C4-2B (cell line): ENCODE measurements around the gene SOWAHB.

ENCODE experiments used
- H3K27ac ChIP-seq: fragments of 450-650 bp; 2 replicates; pipeline ENCODE4 v1.5.1; 2017
- ZFX ChIP-seq: fragments of 450-650 bp; IDR thresholded peaks from 2 replicates; pipeline ENCODE4 v1.6.1; 2017
- TF ChIP-seq, protein P1 (sequence below): fragments of 450-650 bp; conservative IDR thresholded peaks from 2 replicates; pipeline ENCODE4 v1.5.1; 2017; ENCODE audit warnings: mild to moderate bottlenecking

The SOWAHB gene, protein sequence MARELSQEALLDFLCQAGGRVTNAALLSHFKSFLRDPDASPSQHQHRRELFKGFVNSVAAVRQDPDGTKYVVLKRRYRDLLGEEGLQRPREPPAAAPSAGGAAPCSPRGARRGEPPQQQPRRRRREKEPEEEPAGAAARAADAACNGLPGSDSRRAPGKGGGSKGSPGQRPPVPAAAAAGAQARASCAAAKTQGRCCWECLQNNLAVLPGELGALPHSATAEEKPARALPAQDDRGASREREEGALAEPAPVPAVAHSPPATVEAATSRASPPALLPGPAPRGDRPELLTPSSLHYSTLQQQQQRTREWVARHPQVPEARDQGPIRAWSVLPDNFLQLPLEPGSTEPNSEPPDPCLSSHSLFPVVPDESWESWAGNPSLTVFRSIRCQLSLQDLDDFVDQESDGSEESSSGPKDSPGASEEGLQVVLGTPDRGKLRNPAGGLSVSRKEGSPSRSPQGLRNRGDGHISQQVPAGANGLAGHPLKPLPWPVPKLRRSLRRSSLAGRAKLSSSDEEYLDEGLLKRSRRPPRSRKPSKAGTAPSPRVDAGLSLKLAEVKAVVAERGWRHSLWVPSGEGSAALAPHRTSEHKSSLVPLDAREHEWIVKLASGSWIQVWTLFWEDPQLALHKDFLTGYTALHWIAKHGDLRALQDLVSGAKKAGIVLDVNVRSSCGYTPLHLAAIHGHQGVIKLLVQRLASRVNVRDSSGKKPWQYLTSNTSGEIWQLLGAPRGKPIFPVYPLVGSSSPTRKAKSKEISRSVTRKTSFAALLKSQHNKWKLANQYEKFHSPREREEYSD

DNA sequence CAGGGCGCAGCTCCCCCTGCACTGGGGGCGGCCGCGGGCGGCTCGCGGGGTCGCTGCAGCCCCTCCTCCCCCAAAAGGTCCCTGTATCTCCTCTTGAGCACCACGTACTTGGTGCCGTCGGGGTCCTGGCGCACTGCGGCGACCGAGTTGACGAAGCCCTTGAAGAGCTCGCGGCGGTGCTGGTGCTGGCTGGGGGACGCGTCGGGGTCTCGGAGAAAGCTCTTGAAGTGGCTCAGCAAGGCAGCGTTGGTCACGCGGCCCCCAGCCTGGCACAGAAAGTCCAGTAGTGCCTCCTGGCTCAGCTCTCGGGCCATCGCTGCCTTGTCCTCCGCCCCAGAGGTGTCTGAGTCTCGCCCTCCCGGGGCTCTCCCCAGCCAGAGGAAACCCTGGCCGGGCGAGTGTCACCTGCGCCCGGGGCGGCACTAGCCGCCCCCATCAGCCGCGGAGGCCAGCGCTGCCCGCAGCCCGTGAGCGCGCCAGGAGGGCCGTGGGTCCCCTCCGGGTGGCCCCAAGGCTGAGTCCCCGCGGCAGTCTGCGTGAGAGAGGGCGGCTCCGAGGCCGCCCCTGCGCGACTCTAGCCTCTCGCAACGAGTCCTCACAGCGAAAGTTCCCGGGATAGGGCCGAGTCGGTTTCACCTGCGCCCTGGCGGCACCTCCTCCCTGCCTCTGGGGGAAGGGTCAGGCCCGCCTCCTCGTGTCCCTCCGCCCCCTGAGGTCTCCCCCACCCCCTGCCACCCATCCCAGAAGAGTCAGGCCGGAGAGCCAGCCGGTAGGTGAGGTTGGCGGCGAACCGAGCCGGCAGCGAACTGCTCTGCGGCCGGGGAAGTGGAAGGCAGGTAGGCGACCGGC lies at the start of gene SOWAHB:
SOWAHB (minus strand) TSS at position 609 of the 849 bp plus-strand sequence; CDS start at position 314, 295 bp downstream.
- TF ChIP-seq, protein P1, sequence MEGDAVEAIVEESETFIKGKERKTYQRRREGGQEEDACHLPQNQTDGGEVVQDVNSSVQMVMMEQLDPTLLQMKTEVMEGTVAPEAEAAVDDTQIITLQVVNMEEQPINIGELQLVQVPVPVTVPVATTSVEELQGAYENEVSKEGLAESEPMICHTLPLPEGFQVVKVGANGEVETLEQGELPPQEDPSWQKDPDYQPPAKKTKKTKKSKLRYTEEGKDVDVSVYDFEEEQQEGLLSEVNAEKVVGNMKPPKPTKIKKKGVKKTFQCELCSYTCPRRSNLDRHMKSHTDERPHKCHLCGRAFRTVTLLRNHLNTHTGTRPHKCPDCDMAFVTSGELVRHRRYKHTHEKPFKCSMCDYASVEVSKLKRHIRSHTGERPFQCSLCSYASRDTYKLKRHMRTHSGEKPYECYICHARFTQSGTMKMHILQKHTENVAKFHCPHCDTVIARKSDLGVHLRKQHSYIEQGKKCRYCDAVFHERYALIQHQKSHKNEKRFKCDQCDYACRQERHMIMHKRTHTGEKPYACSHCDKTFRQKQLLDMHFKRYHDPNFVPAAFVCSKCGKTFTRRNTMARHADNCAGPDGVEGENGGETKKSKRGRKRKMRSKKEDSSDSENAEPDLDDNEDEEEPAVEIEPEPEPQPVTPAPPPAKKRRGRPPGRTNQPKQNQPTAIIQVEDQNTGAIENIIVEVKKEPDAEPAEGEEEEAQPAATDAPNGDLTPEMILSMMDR, result no peak
- TF ChIP-seq ZFX, result no peak
- peak within 1 kb of the TSS; percentile 87 for H3K27ac ChIP-seq

DNA sequence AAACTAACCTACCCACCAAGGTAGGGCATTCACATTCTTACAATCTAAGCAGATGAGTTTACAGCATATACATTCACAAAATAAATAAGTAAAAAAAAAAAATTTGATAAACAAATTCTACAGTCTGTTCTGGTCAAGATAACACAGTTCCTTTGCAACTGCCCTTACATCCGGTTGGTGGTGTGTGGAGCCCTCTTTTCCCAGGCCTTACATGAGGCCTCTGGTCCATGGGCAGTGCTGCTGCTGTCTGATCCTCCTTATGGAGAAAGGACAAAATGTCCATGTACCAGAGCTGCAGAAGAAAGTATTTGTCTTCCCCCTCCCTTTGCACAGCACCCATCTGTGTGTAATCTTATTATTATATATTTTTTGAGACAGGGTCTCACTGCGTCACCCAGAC lies 49.4 kb upstream of the SOWAHB start:
- no peak overlapping the region for H3K27ac ChIP-seq
- TF ChIP-seq, protein P1, result no peak
- no peak for TF ChIP-seq ZFX

DNA sequence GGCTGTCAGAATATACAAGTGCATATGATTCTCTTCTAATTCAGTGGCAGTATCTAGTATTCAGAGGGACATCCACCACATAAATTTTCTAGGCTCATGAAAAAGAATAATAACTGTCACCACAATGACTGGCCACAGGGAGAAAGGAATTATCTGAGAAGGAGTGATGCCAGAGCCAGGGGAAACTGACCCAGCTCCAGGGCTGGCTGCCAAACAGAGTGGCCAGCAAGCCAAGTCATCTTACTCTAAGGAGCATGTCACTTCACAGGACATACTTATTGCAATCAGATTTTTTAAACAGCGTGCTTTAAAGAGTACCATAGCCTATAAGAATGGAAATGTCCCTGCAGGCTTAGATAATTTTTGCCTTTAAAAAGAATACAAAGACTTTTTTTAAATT lies 45.8 kb upstream of the SOWAHB start:
- H3K27ac ChIP-seq, result no peak overlapping the region
- TF ChIP-seq, protein P1, result no peak
- TF ChIP-seq ZFX, result no peak

DNA sequence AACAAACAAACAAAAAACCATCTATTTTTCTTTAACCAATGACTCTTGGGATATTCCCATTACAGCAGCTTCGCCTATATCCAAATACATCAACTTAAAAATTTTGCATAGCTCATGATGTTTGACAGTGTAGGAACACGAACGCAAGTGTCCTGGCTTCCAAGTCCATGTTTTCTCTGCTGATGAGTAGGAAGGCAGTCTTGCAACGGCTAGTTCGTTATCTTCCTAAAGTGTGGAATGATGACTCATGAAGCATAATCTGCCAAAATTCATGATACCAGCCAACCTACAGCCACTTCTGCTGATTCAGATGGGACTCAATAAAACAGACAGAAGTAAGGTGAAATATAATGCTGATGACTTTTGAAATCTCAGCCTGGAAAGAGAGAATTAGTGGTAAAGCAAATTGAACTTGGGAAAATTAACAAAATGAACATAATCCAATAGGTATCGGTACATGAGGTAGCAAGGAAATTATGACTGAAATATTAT lies 45.2 kb upstream of the SOWAHB start:
- TF ChIP-seq ZFX, result no peak
- TF ChIP-seq, protein P1, result no peak

DNA sequence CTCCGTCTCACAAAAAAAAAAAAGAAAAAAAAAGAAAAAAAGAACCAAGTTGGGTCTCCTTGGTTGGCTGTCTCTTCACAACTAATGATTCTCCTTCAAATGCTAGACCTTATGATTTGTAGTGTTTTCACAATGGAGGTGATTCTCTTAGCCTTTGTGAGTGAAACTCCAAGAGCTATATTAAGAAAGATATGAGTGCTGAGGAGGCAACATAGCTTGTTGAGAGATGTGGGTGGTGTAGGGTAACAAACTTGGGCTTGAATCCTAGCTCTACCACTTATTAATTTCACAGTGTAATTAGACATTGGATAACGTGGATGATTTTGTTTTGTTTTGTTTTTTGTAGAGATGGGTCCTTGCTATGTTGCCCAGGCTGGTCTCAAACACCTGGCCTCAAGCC lies 41.2 kb upstream of the SOWAHB start:
- no peak for TF ChIP-seq ZFX
- TF ChIP-seq, protein P1, result no peak
- H3K27ac ChIP-seq, result no peak overlapping the region

More for the DNA sequence above, 45.2 kb upstream of the SOWAHB start:
- H3K27ac ChIP-seq, result no peak overlapping the region

DNA sequence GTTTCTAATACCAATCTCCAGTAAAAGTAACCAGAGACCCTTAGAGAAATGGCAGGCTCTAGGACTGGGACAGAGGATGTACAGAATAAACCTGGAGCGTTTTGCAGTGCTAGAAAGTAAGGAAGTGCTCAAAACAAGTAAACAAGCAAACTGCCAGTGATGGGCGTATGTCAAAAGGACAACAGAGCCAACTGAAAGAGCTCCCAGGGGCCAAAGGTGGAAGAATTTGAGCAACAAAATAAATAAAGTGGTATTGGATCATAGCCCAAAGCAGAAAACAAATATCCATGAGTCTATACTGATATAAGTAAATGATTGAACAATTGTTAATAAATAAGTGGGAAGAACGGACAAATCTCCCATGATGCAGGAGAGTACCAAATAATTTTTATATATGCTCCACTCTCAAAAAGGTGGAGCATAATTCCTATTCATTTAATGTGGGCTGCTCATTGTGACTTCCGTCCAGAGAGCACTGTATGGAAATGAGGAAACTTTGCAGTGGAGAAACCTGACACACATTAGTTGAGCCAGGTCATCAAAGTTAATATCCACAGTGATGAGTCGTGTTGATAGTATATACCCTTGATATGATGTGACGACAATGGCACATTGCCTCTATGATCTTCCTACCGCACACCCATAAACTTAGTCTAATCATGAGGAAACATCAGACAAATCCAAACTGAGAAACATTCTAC lies 33.8 kb upstream of the SOWAHB start:
- TF ChIP-seq, protein P1, result no peak
- TF ChIP-seq ZFX, result no peak
- no peak overlapping the region for H3K27ac ChIP-seq
